IPS-18a (cell line): ENCODE measurements around the gene SORCS2.

Experiments
- H3K27ac ChIP-seq: one replicate; pipeline ENCODE4 v1.5.1; 2013; ENCODE audit warnings: low read length
- H3K27me3 ChIP-seq: one replicate; pipeline ENCODE4 v1.6.1; 2013; ENCODE audit warnings: mild to moderate bottlenecking, low read length; ENCODE audit not compliant: control insufficient read depth, insufficient read depth
- H3K36me3 ChIP-seq: one replicate; pipeline ENCODE4 v1.6.1; 2013; ENCODE audit warnings: low read depth, low read length; ENCODE audit not compliant: control insufficient read depth
- H3K4me1 ChIP-seq: one replicate; pipeline ENCODE4 v1.6.1; 2013; ENCODE audit warnings: low read depth, low read length; ENCODE audit not compliant: control insufficient read depth
- H3K4me3 ChIP-seq: one replicate; pipeline ENCODE4 v1.5.1; 2013; ENCODE audit warnings: low read length
- H3K9ac ChIP-seq: one replicate; pipeline ENCODE4 v1.6.1; 2013; ENCODE audit warnings: mild to moderate bottlenecking, low read length, moderate library complexity
- H3K9me3 ChIP-seq: one replicate; pipeline ENCODE4 v1.6.1; 2013; ENCODE audit warnings: low read depth, low read length; ENCODE audit not compliant: control insufficient read depth

SORCS2 gene

GRCh38 chr4:7366180-7366945, 174.0 kb downstream of the SORCS2 start:
- Histone ChIP-seq H3K9me3 (no peaks in the 10 kb centered on the region), H3K36me3 (no peaks in the 10 kb centered on the region), H3K4me1 (peaks cover 3% of the 10 kb centered on the region), H3K4me3 (no peak overlapping the region), H3K27ac (no peak overlapping the region), H3K9ac (no peak overlapping the region), H3K27me3 (no peaks in the 10 kb centered on the region)

GRCh38 chr4:7366954-7367353, 174.6 kb downstream of the SORCS2 start:
- Histone ChIP-seq H3K36me3 (no peaks in the 10 kb centered on the region), H3K4me1 (peaks cover 3% of the 10 kb centered on the region), H3K4me3 (no peak overlapping the region), H3K9me3 (no peaks in the 10 kb centered on the region), H3K27ac (no peak overlapping the region), H3K27me3 (no peaks in the 10 kb centered on the region), H3K9ac (no peak overlapping the region)

GRCh38 chr4:7367406-7367805, 175.1 kb downstream of the SORCS2 start:
- peaks cover 3% of the 10 kb centered on the region for H3K4me1 ChIP-seq
- no peak overlapping the region for H3K4me3 ChIP-seq
- H3K9ac ChIP-seq, result no peak overlapping the region
- H3K27me3 ChIP-seq, result no peaks in the 10 kb centered on the region
- H3K9me3 ChIP-seq, result no peaks in the 10 kb centered on the region
- H3K27ac ChIP-seq, result no peak overlapping the region
- no peaks in the 10 kb centered on the region for H3K36me3 ChIP-seq

- no peaks in the 10 kb centered on the region for H3K36me3 ChIP-seq
- H3K27ac ChIP-seq, result no peak overlapping the region
- H3K9me3 ChIP-seq, result no peaks in the 10 kb centered on the region
- no peak overlapping the region for H3K4me3 ChIP-seq
- H3K27me3 ChIP-seq, result no peaks in the 10 kb centered on the region
- H3K4me1 ChIP-seq, result peaks cover 3% of the 10 kb centered on the region
- no peak overlapping the region for H3K9ac ChIP-seq
These were observed 175.5 kb downstream of the SORCS2 start for GRCh38 chr4:7367864-7368277.

- Histone ChIP-seq H3K4me1 (peaks cover 3% of the 10 kb centered on the region), H3K27me3 (no peaks in the 10 kb centered on the region), H3K9ac (no peak overlapping the region), H3K4me3 (no peak overlapping the region), H3K9me3 (no peaks in the 10 kb centered on the region), H3K36me3 (no peaks in the 10 kb centered on the region), H3K27ac (no peak overlapping the region)
These were observed 176.0 kb downstream of the SORCS2 start for GRCh38 chr4:7368296-7368695.

- H3K36me3 ChIP-seq, result no peaks in the 10 kb centered on the region
- peaks cover 3% of the 10 kb centered on the region for H3K4me1 ChIP-seq
- no peak overlapping the region for H3K4me3 ChIP-seq
- H3K9me3 ChIP-seq, result no peaks in the 10 kb centered on the region
- H3K27ac ChIP-seq, result no peak overlapping the region
- H3K9ac ChIP-seq, result no peak overlapping the region
- H3K27me3 ChIP-seq, result no peaks in the 10 kb centered on the region
These were observed 177.2 kb downstream of the SORCS2 start for GRCh38 chr4:7369511-7369910.

GRCh38 chr4:7370038-7370437, 177.7 kb downstream of the SORCS2 start:
- Histone ChIP-seq H3K27me3 (no peaks in the 10 kb centered on the region), H3K9me3 (no peaks in the 10 kb centered on the region), H3K9ac (no peak overlapping the region), H3K4me1 (peaks cover 3% of the 10 kb centered on the region), H3K4me3 (no peak overlapping the region), H3K27ac (no peak overlapping the region), H3K36me3 (no peaks in the 10 kb centered on the region)

- H3K9ac ChIP-seq, result no peak overlapping the region
- H3K27me3 ChIP-seq, result no peaks in the 10 kb centered on the region
- no peaks in the 10 kb centered on the region for H3K9me3 ChIP-seq
- H3K4me1 ChIP-seq, result peaks cover 3% of the 10 kb centered on the region
- no peaks in the 10 kb centered on the region for H3K36me3 ChIP-seq
- H3K27ac ChIP-seq, result no peak overlapping the region
- H3K4me3 ChIP-seq, result no peak overlapping the region
These were observed 179.0 kb downstream of the SORCS2 start for GRCh38 chr4:7371210-7371941.

GRCh38 chr4:7372673-7373072, 180.3 kb downstream of the SORCS2 start:
- Histone ChIP-seq H3K9me3 (no peaks in the 10 kb centered on the region), H3K4me3 (no peak overlapping the region), H3K4me1 (no peaks in the 10 kb centered on the region)

GRCh38 chr4:7374571-7374970, 182.2 kb downstream of the SORCS2 start:
- no peaks in the 10 kb centered on the region for H3K9me3 ChIP-seq
- H3K4me1 ChIP-seq, result no peaks in the 10 kb centered on the region
- no peaks in the 10 kb centered on the region for H3K36me3 ChIP-seq
- no peak overlapping the region for H3K9ac ChIP-seq
- no peak overlapping the region for H3K27ac ChIP-seq
- H3K4me3 ChIP-seq, result no peak overlapping the region
- H3K27me3 ChIP-seq, result no peaks in the 10 kb centered on the region

More at GRCh38 chr4:7372673-7373072, 180.3 kb downstream of the SORCS2 start:
- Histone ChIP-seq H3K36me3 (no peaks in the 10 kb centered on the region), H3K9ac (no peak overlapping the region), H3K27ac (no peak overlapping the region), H3K27me3 (no peaks in the 10 kb centered on the region)

GRCh38 chr4:7375427-7375826, 183.1 kb downstream of the SORCS2 start:
- Histone ChIP-seq H3K36me3 (no peaks in the 10 kb centered on the region), H3K27me3 (no peaks in the 10 kb centered on the region), H3K27ac (no peak overlapping the region), H3K4me3 (no peak overlapping the region), H3K9me3 (no peaks in the 10 kb centered on the region), H3K9ac (no peak overlapping the region), H3K4me1 (no peaks in the 10 kb centered on the region)
